Measurements from ENCODE around the gene MTG2.

Gene MTG2

DNA sequence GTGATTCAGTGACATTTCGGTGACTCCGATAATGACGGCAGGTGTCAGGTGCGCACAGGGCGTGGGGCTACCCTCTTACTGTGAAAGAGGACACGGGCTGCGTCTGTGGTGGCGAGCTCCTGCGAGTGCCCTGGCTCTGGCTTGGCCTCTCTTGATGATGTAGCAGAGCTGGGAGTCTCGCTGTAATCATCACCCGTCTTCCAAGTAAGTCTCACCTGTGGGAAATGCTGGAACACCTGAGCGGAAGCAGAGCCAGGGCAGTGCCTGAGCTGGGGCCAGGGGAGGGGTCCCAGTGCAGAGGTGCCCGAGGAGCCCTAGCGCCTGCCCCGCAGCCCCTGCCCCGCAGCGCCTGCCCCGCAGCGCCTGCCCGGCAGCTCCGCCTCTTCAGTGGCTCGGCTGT lies 60.3 kb downstream of the MTG2 start:
- no peak for DNase-seq (ENCODE audit: extremely low read depth in 1 of 2, low read depth in 1 of 2)

DNA sequence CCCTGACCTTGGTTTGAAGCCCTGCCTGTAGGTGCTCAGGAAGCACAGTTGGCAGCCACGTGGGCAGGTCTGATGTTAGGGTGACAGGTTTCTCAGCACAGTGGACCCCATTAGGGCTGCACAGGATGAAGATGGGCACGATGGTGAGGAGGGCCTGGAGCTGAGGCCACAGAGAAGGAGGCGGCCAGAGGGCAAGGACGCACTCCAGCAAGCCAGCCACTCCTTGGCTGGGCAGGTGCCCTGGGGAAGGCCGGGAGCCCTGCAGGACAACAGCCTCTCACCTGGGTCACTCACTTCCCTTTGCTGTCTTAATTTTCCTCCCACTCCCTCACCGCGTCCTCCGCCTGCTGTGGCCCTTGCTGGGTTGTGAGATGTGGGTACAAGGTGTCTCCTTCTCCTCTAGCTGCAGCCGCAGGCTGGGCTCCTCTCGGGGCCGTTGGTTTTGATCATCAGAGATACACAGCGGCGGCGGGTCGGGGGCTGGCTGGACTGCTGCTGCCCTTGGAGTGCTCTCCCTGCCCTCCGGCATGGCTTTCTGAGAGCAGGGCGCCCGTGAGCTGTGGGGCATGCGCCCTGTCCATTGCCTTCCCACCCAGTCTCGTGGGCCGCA lies 61.2 kb downstream of the MTG2 start:
- DNase-seq (ENCODE audit: extremely low read depth in 1 of 2, low read depth in 1 of 2) = no peak

DNA sequence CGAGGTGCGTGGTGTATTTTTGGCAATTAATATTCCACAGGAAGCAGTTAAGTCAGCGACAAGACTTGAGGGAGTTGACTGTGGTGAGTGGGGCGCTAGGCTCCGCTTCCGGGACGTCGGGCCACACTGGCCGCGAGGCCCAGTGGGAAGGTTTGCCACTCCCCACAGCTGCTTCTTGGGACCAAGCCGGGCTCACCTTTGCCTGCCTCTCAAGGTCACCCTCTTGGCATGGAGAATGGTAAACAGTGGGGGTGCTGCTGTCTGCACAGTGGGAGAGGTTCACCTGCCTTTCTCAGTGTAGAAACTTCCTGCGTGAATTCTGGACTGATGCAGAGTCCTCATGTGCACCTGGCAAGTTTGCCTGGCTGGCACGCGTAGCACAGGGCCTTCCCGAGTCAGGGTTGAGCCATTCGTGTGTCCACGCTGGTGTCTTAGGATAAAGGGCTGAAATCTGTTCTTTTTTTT lies 61.8 kb downstream of the MTG2 start:
- DNase-seq (ENCODE audit: extremely low read depth in 1 of 2, low read depth in 1 of 2) = no peak

DNA sequence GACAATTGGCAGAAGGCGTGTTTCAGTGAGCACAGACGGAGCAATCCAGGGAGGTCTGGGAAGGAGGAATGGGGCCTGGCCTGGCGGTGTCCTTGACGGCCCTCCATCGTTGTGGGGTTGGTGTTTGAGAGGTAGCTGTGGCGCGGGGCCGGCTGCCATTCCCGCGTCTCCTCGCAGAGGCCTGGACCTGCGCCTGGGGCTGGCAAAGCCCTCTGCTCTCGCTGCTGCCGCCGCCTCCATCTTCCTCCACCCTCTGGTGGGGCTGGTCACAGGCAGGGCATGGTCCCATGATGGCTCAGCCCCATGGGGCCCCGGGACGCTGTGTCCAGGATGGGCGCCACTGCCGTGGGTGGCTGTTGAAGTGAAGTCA lies 63.1 kb downstream of the MTG2 start:
- DNase-seq (ENCODE audit: extremely low read depth in 1 of 2, low read depth in 1 of 2) = no peak

DNA sequence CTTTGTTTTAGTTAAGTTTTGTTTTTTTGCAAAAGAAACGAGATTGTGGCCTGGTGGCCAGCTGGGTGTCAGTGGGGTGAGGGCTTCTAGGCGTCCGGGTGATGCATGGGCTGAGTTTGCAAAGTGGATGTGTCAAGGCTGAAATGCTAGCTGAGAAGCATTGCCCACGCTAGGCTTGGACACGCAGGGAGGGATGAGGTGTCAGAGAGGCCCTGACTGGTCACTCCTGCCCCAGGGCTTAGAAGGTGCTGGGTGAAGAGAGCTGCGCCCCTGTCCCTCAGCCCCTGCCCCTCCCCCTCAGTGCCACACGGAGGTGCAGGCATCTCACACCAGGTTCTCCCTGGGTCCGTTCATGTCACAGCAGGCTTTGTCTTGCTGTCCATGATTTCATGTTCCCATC lies 63.6 kb downstream of the MTG2 start:
- no peak for DNase-seq (ENCODE audit: extremely low read depth in 1 of 2, low read depth in 1 of 2)

DNA sequence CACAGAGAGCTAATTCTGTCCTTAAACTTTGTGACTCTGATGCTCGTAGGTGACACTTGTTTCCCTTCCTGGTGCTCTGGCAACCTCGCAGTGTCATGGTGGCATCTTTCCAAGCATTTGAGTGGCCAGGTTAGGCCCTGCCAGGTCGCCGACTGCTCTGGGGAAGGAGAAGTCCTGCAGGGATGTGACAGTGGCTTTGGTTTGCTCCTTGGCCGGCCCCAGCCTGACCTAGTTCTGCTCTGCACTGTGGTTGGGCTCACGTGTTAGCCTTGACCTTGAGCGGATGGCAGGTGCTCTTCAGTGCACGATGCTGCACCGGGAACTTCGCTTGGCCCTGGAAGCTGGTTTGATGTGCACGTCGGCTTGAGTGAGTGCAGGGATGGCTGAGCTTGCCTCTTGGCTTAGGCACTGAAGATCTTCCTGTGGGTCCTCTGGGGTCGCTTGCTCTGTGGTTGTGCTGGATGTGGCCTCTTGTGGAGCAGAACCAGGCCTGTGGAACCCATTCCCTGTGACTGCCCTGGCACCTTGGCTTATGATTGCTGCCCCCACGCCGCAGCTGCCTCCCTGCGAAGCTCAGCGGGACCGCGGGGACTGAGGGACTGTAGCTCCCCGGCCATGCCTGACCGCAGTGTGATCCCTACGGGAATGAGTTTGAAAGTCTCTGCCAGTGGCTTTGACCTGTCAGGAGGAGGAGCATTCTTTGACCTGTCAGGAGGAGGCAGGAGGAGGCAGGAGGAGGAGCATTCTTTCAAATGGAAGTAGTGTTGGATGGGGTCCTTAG lies 64.2 kb downstream of the MTG2 start:
- no peak for DNase-seq (ENCODE audit: extremely low read depth in 1 of 2, low read depth in 1 of 2)

DNA sequence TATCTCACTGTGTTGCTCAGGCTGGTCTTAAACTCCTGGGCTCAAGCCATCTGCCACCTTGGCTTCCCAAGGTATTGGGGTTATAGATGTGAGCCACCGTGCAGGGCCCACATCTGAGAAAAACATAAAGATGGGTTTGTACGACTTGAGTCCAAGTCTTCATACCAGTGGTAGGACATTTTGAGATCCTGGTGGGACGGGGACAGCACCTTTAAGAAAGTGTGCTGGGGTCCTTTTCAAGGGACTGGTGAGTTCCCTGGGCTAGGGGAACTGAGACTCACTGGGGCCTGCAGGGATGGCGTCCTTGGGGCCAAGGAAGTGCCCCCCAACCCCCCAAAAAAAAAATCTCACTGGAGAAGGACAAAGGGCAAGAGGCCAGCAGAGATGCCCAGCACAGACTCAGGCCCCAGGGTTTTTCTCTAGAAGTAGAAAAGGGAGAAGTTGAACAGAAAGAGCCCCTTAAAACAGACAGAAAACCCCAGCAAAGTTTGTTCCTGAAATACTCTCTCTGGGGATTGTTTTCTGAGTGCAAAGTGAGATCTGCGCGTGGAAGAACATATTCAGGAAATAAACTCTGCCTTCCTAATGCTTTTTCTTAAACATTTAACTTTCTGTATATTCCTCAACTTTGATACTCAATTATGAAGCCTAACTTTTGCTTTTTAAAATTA lies 66.2 kb downstream of the MTG2 start:
- DNase-seq (ENCODE audit: extremely low read depth in 1 of 2, low read depth in 1 of 2) = no peak

DNA sequence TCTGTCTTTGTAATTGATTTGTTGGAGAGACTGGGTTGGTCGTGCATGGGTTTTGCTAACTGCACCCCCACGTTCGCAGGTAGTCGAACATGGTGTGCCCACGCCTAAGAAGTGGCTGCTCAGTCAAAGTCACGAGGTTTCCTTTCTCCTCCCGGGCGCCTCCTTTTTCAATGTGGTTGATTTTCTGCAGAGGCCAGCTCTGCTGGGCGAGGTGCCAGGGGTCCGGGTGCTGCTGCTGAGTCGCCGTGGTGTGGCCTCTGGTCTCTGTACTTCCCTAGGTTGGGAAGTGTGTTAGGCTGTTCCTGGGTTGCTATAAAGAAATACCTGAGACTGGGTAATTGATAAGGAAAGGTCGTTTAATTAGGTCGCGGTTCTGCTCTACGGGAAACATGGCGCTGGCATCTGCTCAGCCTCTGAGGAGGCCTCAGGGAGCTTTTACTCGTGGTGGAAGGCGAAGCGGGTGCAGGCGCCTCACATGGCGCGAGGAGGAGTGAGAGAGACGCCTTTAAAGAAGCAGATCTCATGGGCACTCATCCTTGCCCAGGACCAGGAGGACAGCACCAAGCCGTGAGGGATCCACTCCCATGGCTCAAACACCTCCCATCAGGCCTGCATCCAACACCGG lies 69.6 kb downstream of the MTG2 start:
- DNase-seq (ENCODE audit: extremely low read depth in 1 of 2, low read depth in 1 of 2) = no peak
